ENCODE data around the gene IQSEC1. TPM values are rescaled to one million over a fixed set of nuclear protein-coding genes. Genes with fewer than 3 reads are reported as not detected.

IQSEC1 gene
- total RNA-seq, 1 donor: 22.1 TPM

DNA sequence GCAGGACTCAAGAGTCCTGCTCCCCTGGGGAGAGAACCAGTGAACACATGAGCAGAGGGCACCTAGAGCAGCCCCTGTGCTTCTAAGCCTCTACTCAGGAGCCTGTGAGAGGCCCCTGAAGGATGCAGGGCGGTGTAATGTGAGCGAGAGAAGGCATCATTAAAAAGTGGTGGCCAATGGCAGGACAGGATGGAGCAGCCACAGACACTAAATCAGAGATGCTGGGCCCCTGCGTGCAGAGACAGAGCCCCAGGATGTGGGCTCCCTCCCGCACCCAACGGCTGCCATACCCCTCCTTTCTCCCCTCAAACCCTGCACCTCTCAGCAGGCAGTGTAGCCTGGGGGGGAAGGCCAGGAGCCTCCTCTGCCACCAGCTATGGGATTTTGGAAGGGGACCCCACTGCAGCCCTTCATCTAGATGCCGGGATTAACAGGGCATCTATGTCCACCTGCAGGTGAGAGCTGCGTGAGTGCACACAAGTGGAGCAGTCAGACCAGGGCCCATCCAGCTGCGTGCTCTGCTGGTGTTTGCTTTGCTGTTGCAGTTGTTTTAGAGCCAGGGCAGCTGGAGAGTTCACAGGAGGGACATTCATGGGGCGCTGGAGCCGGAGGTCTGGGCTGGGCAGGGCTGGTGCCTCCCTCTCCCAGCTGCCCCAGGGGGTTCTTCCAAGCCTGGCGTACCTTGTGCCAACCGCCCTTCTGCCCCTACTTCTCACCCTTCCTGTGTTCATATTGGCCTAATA, 5.1 kb upstream of the IQSEC1 start:
- DNase-seq (ENCODE audit: insufficient read length, low spot score, missing footprints): no peak
- Histone ChIP-seq H3K9me3 (ENCODE audit: low read depth, low read length) (no peaks in the 10 kb centered on the region), H3K4me2 (ENCODE audit: insufficient read depth, low read length) (no peak overlapping the region), H4K20me1 (ENCODE audit: insufficient read depth, low read length) (peaks cover 2% of the 10 kb centered on the region), H3K27ac (ENCODE audit: low read depth, low read length) (no peak overlapping the region), H3K27me3 (ENCODE audit: insufficient read depth, low read length) (peaks cover 57% of the 10 kb centered on the region), H3K4me3 (ENCODE audit: insufficient read depth, low read length) (no peak overlapping the region), H2AFZ (ENCODE audit: low read length) (no peak overlapping the region), H3K36me3 (ENCODE audit: insufficient read depth, low read length) (no peaks in the 10 kb centered on the region), H3K79me2 (ENCODE audit: insufficient read depth, low read length) (no peaks in the 10 kb centered on the region), H3K4me1 (ENCODE audit: insufficient read depth, low read length) (peaks cover 18% of the 10 kb centered on the region)
- TF ChIP-seq, protein P1, sequence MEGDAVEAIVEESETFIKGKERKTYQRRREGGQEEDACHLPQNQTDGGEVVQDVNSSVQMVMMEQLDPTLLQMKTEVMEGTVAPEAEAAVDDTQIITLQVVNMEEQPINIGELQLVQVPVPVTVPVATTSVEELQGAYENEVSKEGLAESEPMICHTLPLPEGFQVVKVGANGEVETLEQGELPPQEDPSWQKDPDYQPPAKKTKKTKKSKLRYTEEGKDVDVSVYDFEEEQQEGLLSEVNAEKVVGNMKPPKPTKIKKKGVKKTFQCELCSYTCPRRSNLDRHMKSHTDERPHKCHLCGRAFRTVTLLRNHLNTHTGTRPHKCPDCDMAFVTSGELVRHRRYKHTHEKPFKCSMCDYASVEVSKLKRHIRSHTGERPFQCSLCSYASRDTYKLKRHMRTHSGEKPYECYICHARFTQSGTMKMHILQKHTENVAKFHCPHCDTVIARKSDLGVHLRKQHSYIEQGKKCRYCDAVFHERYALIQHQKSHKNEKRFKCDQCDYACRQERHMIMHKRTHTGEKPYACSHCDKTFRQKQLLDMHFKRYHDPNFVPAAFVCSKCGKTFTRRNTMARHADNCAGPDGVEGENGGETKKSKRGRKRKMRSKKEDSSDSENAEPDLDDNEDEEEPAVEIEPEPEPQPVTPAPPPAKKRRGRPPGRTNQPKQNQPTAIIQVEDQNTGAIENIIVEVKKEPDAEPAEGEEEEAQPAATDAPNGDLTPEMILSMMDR (IDR thresholded peaks at IDR 0.05; ENCODE audit: extremely low read depth, low read depth, low read length): no peak

DNA sequence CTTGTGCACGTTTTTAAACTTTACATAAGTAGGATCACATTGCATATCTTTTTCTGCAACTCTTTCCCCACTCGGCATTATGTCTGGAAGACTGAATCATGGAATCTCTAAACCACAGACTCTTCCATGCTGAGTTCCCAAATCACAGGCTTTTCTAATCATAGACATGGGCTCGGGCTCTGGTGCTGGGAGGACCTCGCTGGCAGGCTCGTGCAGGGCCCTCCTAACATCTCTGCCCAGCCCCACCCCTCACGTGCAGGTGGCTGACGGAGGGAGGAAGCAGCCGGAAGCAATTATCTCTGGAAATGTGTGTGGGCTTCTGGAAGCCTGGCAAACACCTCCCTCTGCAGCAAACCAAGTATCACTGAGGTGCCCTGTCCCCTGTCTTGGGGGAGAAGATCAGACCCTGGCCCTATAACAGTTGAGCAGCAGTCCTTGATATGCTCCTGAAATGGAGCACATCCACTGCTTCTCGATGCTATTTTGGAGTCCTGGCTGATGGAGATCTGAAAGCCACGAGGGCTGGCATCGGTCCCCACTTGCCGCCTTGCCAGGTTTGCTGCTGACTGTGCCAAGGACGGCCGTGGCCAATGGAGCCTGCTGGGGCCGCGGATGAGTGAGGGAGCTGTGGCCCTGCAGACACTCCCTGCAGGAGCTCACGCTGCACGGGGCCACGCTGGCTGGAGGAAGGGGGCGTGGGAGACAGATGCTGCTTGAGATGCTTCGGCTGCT, 4.4 kb upstream of the IQSEC1 start:
- no peak overlapping the region for H3K27ac ChIP-seq (ENCODE audit: low read depth, low read length)
- TF ChIP-seq, protein P1 (IDR thresholded peaks at IDR 0.05; ENCODE audit: extremely low read depth, low read depth, low read length): no peak
- H3K27me3 ChIP-seq (ENCODE audit: insufficient read depth, low read length): peaks cover 64% of the 10 kb centered on the region
- H2AFZ ChIP-seq (ENCODE audit: low read length): no peak overlapping the region
- peak; percentile 95 for DNase-seq (ENCODE audit: insufficient read length, low spot score, missing footprints)
- H3K9me3 ChIP-seq (ENCODE audit: low read depth, low read length): no peaks in the 10 kb centered on the region
- H3K79me2 ChIP-seq (ENCODE audit: insufficient read depth, low read length): no peaks in the 10 kb centered on the region
- H3K4me1 ChIP-seq (ENCODE audit: insufficient read depth, low read length): peaks cover 18% of the 10 kb centered on the region
- no peak overlapping the region for H3K4me3 ChIP-seq (ENCODE audit: insufficient read depth, low read length)
- no peaks in the 10 kb centered on the region for H3K36me3 ChIP-seq (ENCODE audit: insufficient read depth, low read length)
- no peak overlapping the region for H3K4me2 ChIP-seq (ENCODE audit: insufficient read depth, low read length)
- peaks cover 2% of the 10 kb centered on the region for H4K20me1 ChIP-seq (ENCODE audit: insufficient read depth, low read length)

DNA sequence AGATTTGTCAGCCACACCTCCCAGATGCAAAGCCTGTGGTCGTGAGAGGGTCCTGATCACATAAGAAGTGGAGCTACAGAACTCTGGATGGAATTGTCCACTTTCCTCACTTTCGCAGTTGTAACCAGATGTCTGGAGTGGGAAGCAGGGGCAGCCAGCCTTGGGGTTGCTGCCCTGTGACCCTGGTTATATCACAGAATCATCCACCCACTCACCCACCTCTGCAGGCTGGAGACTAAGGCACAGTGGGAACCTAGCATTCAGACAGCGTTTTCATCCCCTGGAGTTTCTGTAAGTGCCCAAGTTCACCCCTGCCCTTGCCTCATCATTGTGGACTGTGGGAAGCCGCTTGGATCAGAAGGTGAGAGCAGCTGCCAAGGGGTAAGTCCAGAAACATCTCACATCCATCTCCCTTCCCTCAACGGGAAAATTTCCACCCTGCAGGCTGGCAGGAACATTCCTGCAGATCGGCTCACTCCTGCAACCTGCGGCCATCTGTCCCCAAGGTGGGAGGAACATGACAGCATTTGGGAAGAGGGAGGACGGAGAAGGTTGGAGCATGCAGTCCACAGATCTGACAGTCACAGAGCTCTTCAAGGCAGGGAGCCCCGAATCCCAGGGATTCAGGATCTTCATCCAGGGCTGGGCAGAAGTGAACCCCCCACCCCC, 2.9 kb upstream of the IQSEC1 start:
- no peaks in the 10 kb centered on the region for H3K36me3 ChIP-seq (ENCODE audit: insufficient read depth, low read length)
- no peaks in the 10 kb centered on the region for H3K79me2 ChIP-seq (ENCODE audit: insufficient read depth, low read length)
- no peaks in the 10 kb centered on the region for H3K9me3 ChIP-seq (ENCODE audit: low read depth, low read length)
- H3K4me3 ChIP-seq (ENCODE audit: insufficient read depth, low read length): no peak overlapping the region
- TF ChIP-seq, protein P1 (IDR thresholded peaks at IDR 0.05; ENCODE audit: extremely low read depth, low read depth, low read length): no peak
- H3K27me3 ChIP-seq (ENCODE audit: insufficient read depth, low read length): peaks cover 68% of the 10 kb centered on the region
- H3K4me1 ChIP-seq (ENCODE audit: insufficient read depth, low read length): peaks cover 21% of the 10 kb centered on the region
- H4K20me1 ChIP-seq (ENCODE audit: insufficient read depth, low read length): peaks cover 2% of the 10 kb centered on the region
- no peak for DNase-seq (ENCODE audit: insufficient read length, low spot score, missing footprints)
- H3K4me2 ChIP-seq (ENCODE audit: insufficient read depth, low read length): no peak overlapping the region
- no peak overlapping the region for H3K27ac ChIP-seq (ENCODE audit: low read depth, low read length)
- H2AFZ ChIP-seq (ENCODE audit: low read length): no peak overlapping the region

DNA sequence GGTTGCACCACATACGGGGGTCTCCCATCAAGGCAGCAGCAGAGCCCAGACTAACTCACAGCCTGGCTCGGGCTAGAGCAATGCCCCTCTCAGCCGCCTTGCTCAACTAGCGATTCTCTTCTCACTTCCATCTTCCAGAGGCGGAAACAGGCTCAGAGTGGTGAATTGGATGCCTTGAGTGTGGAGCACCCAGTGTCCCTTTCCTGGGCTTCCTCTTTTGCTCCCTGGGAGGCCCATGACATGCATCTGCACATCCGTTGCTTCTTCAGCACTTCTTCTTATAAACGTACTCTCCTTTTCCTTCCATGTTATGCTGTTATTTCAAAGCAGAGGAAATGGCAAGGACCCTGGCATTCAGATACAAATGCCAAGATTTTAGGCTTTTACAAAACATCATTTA, 2.1 kb upstream of the IQSEC1 start:
- Histone ChIP-seq H3K36me3 (ENCODE audit: insufficient read depth, low read length) (no peaks in the 10 kb centered on the region), H3K27ac (ENCODE audit: low read depth, low read length) (no peak overlapping the region), H3K4me1 (ENCODE audit: insufficient read depth, low read length) (peaks cover 13% of the 10 kb centered on the region), H3K9me3 (ENCODE audit: low read depth, low read length) (no peaks in the 10 kb centered on the region), H3K79me2 (ENCODE audit: insufficient read depth, low read length) (no peaks in the 10 kb centered on the region), H3K4me2 (ENCODE audit: insufficient read depth, low read length) (no peak overlapping the region), H3K27me3 (ENCODE audit: insufficient read depth, low read length) (peaks cover 64% of the 10 kb centered on the region), H2AFZ (ENCODE audit: low read length) (no peak overlapping the region), H3K4me3 (ENCODE audit: insufficient read depth, low read length) (no peak overlapping the region), H4K20me1 (ENCODE audit: insufficient read depth, low read length) (peaks cover 2% of the 10 kb centered on the region)
- no peak for DNase-seq (ENCODE audit: insufficient read length, low spot score, missing footprints)
- TF ChIP-seq, protein P1 (IDR thresholded peaks at IDR 0.05; ENCODE audit: extremely low read depth, low read depth, low read length): no peak
